ENCODE data around the gene AOPEP. TPM values are rescaled to one million over a fixed set of nuclear protein-coding genes. Genes with fewer than 3 reads are reported as not detected.

The AOPEP gene
- polyA plus RNA-seq, 3 donors = 22.9 to 42.5 (median 31.5) TPM

GRCh38 chr9:95058121-95058785, 331.8 kb downstream of the AOPEP start:
- whole genome bisulfite sequencing, 3 donors = 48 to 79% (median 77%) methylated on average over 7 of the region's 7 CpGs
- no peak overlapping the region for H3K27ac ChIP-seq (ENCODE audit: low read depth, low read length)

GRCh38 chr9:95058795-95059386, 332.4 kb downstream of the AOPEP start:
- H3K27ac ChIP-seq (ENCODE audit: low read depth, low read length) = no peak overlapping the region
- 54 to 91% (median 86%) methylated on average over 7 of the region's 7 CpGs for WGBS, 3 donors

DNA sequence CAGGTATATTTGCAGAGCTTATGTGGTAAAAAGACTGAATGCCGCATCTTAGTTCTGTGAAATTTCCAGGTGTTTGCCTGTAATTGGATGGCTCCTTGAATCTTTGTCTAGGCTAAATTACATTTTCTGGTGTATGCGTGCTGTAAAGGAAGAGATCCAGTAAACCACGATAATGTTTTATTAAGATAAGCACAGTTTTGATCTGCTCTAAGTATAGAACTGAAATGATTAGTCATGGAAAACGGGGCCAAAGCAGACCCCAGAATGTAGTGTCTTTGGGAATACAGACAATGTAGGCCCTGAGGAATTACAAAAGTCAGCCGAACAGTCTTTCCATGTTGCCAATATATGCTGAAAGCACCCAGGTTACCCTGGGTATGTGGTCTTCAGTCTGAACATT, 333.7 kb downstream of the AOPEP start:
- no peak overlapping the region for H3K27ac ChIP-seq (ENCODE audit: low read depth, low read length)
- WGBS, 3 donors = 32 to 70% (median 50%) methylated on average over 5 of the region's 5 CpGs

- no peak overlapping the region for H3K27ac ChIP-seq (ENCODE audit: low read depth, low read length)
- 59 to 88% (median 83%) methylated on average over 2 of the region's 2 CpGs for WGBS, 3 donors
These were observed 334.4 kb downstream of the AOPEP start for GRCh38 chr9:95060916-95061315.

- H3K27ac ChIP-seq (ENCODE audit: low read depth, low read length) = no peak overlapping the region
- 54 to 78% (median 71%) methylated on average over 13 of the region's 13 CpGs for WGBS, 3 donors
These were observed 335.6 kb downstream of the AOPEP start for GRCh38 chr9:95061916-95062595.

DNA sequence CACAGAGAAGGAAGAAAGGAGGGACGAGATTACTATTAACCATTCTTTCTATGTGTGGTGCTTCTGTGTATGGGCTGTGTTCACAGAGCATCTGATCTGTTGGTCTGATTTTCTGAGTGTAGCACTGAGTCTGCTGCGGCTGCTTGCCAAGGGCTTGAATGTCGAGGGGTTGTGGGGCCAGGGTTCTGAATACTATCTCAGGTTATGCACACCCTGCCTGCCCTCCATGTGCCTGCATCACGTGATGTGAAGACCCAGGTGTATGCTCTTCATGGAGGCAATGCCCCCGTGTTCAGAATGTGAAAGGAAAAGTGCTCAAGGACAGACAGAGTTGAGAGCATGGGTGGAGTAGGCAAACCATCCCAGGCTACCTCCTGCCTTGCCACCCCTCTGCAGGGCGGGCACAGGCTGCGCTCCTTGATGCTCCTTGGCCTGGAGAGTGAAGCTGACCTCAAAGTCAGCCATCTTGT, 336.1 kb downstream of the AOPEP start:
- H3K27ac ChIP-seq (ENCODE audit: low read depth, low read length) = no peak overlapping the region
- 56 to 82% (median 77%) methylated on average over 7 of the region's 7 CpGs for WGBS, 3 donors

DNA sequence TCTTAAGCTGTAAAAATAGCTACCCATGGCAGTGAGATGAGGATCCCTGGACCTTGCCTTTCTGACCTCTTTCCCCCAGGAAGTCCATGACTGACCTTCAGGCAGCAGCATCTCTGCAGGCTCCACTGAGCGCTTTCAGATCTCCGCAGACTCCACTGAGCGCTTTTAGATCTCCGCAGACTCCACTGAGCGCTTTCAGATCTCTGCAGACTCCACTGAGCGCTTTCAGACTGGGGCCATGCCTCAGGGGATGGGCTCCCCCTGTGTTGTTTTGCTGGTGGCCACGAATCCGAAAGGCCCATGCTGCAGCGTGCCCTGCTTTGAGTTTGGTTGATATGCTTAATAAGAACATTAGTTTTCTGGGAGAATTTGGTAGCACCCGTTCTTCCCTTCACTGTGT, 336.8 kb downstream of the AOPEP start:
- no peak overlapping the region for H3K27ac ChIP-seq (ENCODE audit: low read depth, low read length)
- 81 to 93% (median 90%) methylated on average over 10 of the region's 10 CpGs for WGBS, 3 donors

DNA sequence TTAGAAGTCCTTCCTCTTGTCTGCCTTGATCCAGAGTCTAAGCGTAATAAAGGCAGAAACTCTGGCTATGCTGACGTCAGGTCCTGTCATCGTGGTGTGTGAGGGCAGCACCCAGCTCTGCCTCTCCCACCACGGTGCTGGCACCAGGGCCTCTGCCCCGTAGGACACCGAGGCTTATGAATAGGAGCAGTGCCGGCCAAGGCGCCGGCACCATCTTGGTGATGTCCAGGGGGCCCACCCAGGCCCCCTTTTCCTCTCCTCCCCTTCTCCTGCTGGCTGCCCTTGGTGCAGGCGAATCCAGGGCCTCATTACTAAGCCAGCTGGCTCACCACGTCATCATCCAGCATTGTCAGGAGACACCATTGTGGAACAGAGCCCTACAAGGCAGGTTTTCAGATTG, 338.7 kb downstream of the AOPEP start:
- 67 to 91% (median 86%) methylated on average over 11 of the region's 11 CpGs for WGBS, 3 donors
- no peak overlapping the region for H3K27ac ChIP-seq (ENCODE audit: low read depth, low read length)

- WGBS, 3 donors = 85 to 99% (median 94%) methylated on average over 6 of the region's 6 CpGs
- H3K27ac ChIP-seq (ENCODE audit: low read depth, low read length) = no peak overlapping the region
These were observed 340.6 kb downstream of the AOPEP start for GRCh38 chr9:95067057-95067456.

GRCh38 chr9:95067897-95068296, 341.4 kb downstream of the AOPEP start:
- no peak overlapping the region for H3K27ac ChIP-seq (ENCODE audit: low read depth, low read length)
- 45 to 72% (median 47%) methylated on average over 2 of the region's 2 CpGs for WGBS, 3 donors

- WGBS, 3 donors = 45 to 81% (median 73%) methylated on average over 8 of the region's 8 CpGs
- no peak overlapping the region for H3K27ac ChIP-seq (ENCODE audit: low read depth, low read length)
These were observed 344.1 kb downstream of the AOPEP start for GRCh38 chr9:95070549-95071021.

GRCh38 chr9:95071450-95071849, 345.0 kb downstream of the AOPEP start:
- no peak overlapping the region for H3K27ac ChIP-seq (ENCODE audit: low read depth, low read length)
- 85 to 94% (median 93%) methylated on average over 5 of the region's 5 CpGs for WGBS, 3 donors

DNA sequence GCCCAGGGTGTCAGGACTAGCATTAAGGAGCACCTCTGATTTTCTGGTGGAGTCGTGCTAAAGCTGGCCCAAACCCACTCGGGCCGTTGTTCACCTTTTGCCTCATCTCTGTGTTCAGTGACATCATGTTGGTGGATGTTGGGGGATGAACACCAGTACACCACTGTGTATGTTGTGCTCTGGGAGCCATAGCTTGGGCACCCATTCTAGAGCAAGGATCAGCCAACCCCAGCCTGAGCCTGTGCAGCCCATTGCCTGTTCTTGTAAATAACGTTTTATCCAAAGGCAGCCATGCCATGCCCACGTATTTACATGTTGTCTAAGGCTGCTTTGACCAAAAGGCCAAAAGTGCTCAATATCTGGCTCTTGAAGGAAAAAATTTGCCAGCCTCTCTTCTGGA, 345.4 kb downstream of the AOPEP start:
- 65 to 93% (median 88%) methylated on average over 5 of the region's 5 CpGs for WGBS, 3 donors
- H3K27ac ChIP-seq (ENCODE audit: low read depth, low read length) = no peak overlapping the region

DNA sequence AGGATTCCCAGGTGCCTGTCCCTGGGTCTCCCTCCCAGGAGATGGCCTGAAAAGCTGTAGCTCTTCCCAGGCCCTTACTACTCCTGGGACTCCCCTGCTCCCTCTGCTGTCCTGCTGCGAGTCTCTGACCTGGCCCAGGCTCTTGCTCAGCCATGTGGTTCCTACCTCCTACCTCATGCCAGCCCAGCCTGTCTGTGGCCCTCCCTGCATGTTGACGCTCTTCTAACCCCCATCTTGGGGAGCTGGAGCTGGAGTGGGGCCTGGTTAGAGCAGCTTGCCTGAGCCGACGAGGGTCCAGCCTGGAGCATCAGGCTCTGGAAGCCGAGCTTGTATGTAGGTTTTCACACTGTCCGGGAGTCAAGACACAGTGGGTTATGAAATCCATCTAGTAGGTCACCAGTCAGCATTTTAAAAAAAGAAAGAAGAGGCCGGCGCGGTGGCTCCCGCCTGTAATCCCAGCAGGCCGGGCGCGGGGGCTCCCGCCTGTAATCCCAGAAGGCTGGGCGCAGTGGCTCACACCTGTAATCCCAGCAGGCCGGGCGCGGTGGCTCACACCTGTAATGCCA, 346.6 kb downstream of the AOPEP start:
- WGBS, 3 donors = 89 to 93% (median 92%) methylated on average over 18 of the region's 18 CpGs

DNA sequence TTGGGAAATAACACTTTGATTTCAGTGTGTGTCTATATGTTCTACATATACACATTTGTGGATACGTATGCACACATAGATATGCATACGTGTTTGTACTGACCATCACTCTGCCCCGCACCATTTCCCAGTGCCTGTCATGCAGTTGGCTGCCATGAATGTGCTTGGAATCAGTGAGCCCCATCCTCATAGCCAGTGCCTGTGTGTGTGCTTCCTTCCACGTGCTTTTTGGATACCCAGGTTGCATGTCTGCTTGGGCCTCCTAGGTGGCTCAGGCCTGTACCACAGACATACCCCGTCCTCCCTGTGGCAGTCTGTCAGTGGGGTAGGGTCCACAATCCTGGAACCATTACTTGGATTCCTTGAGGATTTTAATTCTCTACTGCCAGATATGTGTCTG, 347.4 kb downstream of the AOPEP start:
- 70 to 94% (median 94%) methylated on average over 5 of the region's 5 CpGs for WGBS, 3 donors
- no peak overlapping the region for H3K27ac ChIP-seq (ENCODE audit: low read depth, low read length)

More for the DNA sequence above, 346.6 kb downstream of the AOPEP start:
- no peak overlapping the region for H3K27ac ChIP-seq (ENCODE audit: low read depth, low read length)

- H3K27ac ChIP-seq (ENCODE audit: low read depth, low read length) = no peak overlapping the region
- WGBS, 3 donors = 50 to 93% (median 91%) methylated on average over 9 of the region's 9 CpGs
These were observed 348.1 kb downstream of the AOPEP start for GRCh38 chr9:95074632-95075031.

- H3K27ac ChIP-seq (ENCODE audit: low read depth, low read length) = no peak overlapping the region
These were observed 349.2 kb downstream of the AOPEP start for GRCh38 chr9:95075700-95076099.

GRCh38 chr9:95076696-95077052, 350.2 kb downstream of the AOPEP start:
- H3K27ac ChIP-seq (ENCODE audit: low read depth, low read length) = no peak overlapping the region
- WGBS, 3 donors = 41 to 86% (median 68%) methylated on average over 1 of the region's 1 CpG

More at GRCh38 chr9:95075700-95076099, 349.2 kb downstream of the AOPEP start:
- WGBS, 3 donors = 71 to 94% (median 92%) methylated on average over 7 of the region's 7 CpGs

Data from adipose tissue (tissue), 3 donors.